Right cardiac atrium (tissue), 5 donors: ENCODE measurements around the gene ENPP5. TPM values are rescaled to one million over a fixed set of nuclear protein-coding genes. Genes with fewer than 3 reads are reported as not detected.

Source experiments
- ATAC-seq, 2 donors: fragments of 200-7000 bp; cut with Tn5 transposase; one replicate each; pipeline versions ENCODE4 v1.8.0 to v1.9.1; 2020; ENCODE audit warnings: moderate library complexity in 2 of 2, mild to moderate bottlenecking in 1 of 2
- DNase-seq, 3 donors: peaks; one replicate each; pipeline ENCODE4 v3.0.0-alpha.2; 2020
- H3K27ac ChIP-seq: one replicate; pipeline ENCODE4 v1.5.1; 2013; ENCODE audit warnings: mild to moderate bottlenecking, low read length, control low read depth, moderate library complexity
- H3K27me3 ChIP-seq: one replicate; pipeline ENCODE4 v1.6.1; 2013; ENCODE audit not compliant: control insufficient read depth, insufficient read depth
- H3K4me1 ChIP-seq: one replicate; pipeline ENCODE4 v1.6.1; 2013; ENCODE audit warnings: low read length; ENCODE audit not compliant: control insufficient read depth, insufficient read depth
- H3K4me3 ChIP-seq: one replicate; pipeline ENCODE4 v1.5.1; 2013; ENCODE audit warnings: low read length, control low read depth
- H3K9me3 ChIP-seq: one replicate; pipeline ENCODE4 v1.6.1; 2013; ENCODE audit warnings: low read length; ENCODE audit not compliant: control insufficient read depth
- WGBS: extraction: QIAGEN DNeasy Blood & Tissue Kit; methylation state at CpG from one replicate; pipeline ENCODE4 v1.1.7; 2013; 5-methylcytosine and 5-hydroxymethylcytosine counted together
- intact Hi-C, 4 donors: fragments of 100-400 bp; cut with DNase I; formaldehyde crosslinking; loops; one replicate each; pipeline versions ENCODE4 v1.11.0 to v1.14.0; 2022 to 2023
- polyA plus RNA-seq: library from polyadenylated mRNA; stranded (reverse); fragments of 200-250 nt; gene quantifications from one replicate; pipeline ENCODE4 v1.2.3, GENCODE V29; 2013
- total RNA-seq, 4 donors: library from RNA; stranded (reverse); fragmentation: NEBNext Ultra II Directional; extraction: Animal tissue kit (Norgen Biotek cat#: 25700); gene quantifications; one replicate each; pipeline ENCODE4 v1.2.1, GENCODE V29; 2021
- donor health status: healthy with polysubstance abuse.
- donor health status: DM: no; HTN: yes; CAD: no.
- donor health status: DM: no; HTN: no; CAD: no.
- donor health status: DM: no; HTN: yes; CAD: no; lungs with severe emphysema.
- donor health status: DM: yes; HTN: yes; CAD: no.

Gene ENPP5
- total and polyA plus RNA-seq, 5 donors: 6.8 to 13.2 (median 10.1) TPM

DNA sequence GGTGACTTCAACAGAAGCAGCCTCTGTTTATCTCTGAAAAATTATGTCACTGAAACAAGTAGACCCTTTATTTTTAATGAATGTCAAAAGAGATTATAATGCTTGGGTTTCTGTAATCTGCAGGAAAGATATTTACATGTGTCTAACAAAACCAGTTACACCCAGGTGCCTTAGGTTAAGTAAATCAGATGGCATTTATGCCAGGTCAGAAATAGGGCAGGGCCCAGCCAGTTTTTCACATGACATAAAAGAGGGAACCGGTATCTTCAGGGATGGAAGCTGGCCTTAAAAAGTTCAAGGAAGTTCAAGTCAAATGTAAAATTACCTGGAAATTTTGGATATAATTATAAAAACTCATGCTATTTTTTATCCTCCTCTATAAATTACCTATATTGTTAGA is 55.1 kb downstream of the ENPP5 start:
- H3K4me1 ChIP-seq: no peaks in the 10 kb centered on the region
- intact Hi-C loops: no loop called here
- DNase-seq (no peak), ATAC-seq (no peak)
- H3K27me3 ChIP-seq: no peaks in the 10 kb centered on the region
- H3K27ac ChIP-seq: no peak overlapping the region
- H3K4me3 ChIP-seq: no peak overlapping the region
- WGBS: 97% methylated on average over 1 of the region's 1 CpG
- H3K9me3 ChIP-seq: no peaks in the 10 kb centered on the region

DNA sequence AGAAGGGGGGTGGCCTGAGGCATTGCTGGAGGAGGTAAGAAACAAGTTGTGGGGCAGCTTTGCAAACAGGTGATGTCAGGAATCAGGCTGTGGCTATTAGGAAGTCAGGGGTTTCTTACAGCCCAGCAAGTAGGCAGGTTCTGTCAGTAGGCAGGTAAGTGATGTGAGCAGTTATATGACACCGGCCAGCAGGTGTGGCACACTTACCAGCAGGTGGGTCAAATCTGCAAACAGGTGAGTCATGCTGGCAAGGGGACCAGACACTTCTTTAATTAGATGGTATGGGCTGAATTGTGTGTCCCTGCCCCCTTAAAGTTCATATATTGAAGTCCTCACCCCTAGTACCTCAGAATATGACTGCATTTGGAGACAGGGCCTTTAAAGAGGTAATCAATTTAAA is 57.4 kb downstream of the ENPP5 start:
- DNase-seq (no peak), ATAC-seq (no peak)
- no peaks in the 10 kb centered on the region for H3K9me3 ChIP-seq
- no peaks in the 10 kb centered on the region for H3K4me1 ChIP-seq
- H3K4me3 ChIP-seq: no peak overlapping the region
- H3K27ac ChIP-seq: no peak overlapping the region
- no peaks in the 10 kb centered on the region for H3K27me3 ChIP-seq
- WGBS: 85% methylated on average over 1 of the region's 1 CpG
- intact Hi-C loops: no loop called here

Other genes with a start within 250 kb of the ENPP5 start
- gene CLIC5, start 155.1 kb downstream of the ENPP5 start, total RNA-seq: 100 to 1,000 TPM; 115 to 150 (median 124) TPM
- 60.5 TPM for gene CLIC5, start 155.1 kb downstream of the ENPP5 start, polyA plus RNA-seq
- 10 to 100 TPM; 22.5 to 29.9 (median 24.5) TPM for gene ENPP4, start 41.0 kb downstream of the ENPP5 start, total RNA-seq
- gene ENPP4, start 41.0 kb downstream of the ENPP5 start, polyA plus RNA-seq: 16.6 TPM